PFSK-1 (cell line): Measurements from ENCODE around the gene ANKRD60.

Experiments used
- FOXP2 ChIP-seq: optimal IDR thresholded peaks from 2 replicates; pipeline ENCODE3; 2011; ENCODE audit warnings: borderline replicate concordance, control low read depth, inconsistent platforms; ENCODE audit not compliant: insufficient read depth; ENCODE audit errors: extremely low read length, extremely low read depth
- POLR2AphosphoS5 ChIP-seq: IDR thresholded peaks from 2 replicates; pipeline ENCODE4 v1.6.1; 2012; ENCODE audit warnings: low read depth, mild to moderate bottlenecking, control low read depth, low read length, moderate library complexity
- SIN3A ChIP-seq: IDR thresholded peaks from 2 replicates; pipeline ENCODE4 v1.6.1; 2012; ENCODE audit warnings: mild to moderate bottlenecking, low read length, moderate library complexity, borderline replicate concordance; ENCODE audit not compliant: insufficient read depth
- TAF1 ChIP-seq: IDR thresholded peaks from 2 replicates; pipeline ENCODE4 v1.6.1; 2012; ENCODE audit warnings: low read length, control low read depth, borderline replicate concordance; ENCODE audit not compliant: insufficient read depth
- TF ChIP-seq, protein P1 (sequence below), 2 experiments: IDR thresholded peaks; 2 replicates each; pipeline versions ENCODE4 v1.6.1 to v1.8.0; 2011 to 2012; ENCODE audit warnings: low read depth in 2 of 2, low read length in 2 of 2, control low read depth in 1 of 2, inconsistent platforms in 1 of 2, mild to moderate bottlenecking in 1 of 2, moderate library complexity in 1 of 2; ENCODE audit not compliant: insufficient read depth in 1 of 2

DNA sequence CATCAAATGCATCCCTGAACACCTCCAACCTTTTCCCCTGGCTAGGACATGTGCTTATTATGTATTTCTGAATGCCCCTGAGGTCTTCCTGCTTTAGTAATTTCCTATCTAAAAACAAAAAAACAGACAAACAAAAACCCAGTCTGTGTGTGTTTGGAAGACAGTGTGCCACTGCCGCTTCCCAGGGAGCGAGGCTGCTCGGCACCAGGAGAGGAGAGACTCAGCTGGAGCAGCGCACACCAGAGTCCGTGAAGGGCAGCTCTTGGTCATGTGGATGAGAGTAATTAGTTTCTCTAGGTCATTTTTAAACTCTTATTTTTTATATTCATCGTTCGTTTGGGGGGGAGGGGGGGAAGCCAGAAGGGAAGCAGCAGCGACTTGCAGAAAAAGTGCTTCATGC is 10.0 kb upstream of the ANKRD60 start:
- no peak for TF ChIP-seq SIN3A
- TF ChIP-seq, protein P1, sequence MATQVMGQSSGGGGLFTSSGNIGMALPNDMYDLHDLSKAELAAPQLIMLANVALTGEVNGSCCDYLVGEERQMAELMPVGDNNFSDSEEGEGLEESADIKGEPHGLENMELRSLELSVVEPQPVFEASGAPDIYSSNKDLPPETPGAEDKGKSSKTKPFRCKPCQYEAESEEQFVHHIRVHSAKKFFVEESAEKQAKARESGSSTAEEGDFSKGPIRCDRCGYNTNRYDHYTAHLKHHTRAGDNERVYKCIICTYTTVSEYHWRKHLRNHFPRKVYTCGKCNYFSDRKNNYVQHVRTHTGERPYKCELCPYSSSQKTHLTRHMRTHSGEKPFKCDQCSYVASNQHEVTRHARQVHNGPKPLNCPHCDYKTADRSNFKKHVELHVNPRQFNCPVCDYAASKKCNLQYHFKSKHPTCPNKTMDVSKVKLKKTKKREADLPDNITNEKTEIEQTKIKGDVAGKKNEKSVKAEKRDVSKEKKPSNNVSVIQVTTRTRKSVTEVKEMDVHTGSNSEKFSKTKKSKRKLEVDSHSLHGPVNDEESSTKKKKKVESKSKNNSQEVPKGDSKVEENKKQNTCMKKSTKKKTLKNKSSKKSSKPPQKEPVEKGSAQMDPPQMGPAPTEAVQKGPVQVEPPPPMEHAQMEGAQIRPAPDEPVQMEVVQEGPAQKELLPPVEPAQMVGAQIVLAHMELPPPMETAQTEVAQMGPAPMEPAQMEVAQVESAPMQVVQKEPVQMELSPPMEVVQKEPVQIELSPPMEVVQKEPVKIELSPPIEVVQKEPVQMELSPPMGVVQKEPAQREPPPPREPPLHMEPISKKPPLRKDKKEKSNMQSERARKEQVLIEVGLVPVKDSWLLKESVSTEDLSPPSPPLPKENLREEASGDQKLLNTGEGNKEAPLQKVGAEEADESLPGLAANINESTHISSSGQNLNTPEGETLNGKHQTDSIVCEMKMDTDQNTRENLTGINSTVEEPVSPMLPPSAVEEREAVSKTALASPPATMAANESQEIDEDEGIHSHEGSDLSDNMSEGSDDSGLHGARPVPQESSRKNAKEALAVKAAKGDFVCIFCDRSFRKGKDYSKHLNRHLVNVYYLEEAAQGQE (IDR thresholded peaks at IDR 0.05; ENCODE audit: insufficient read depth in 1 of 2, low read depth in 2 of 2, low read length in 2 of 2): no peak
- TF ChIP-seq TAF1: no peak
- TF ChIP-seq POLR2AphosphoS5: no peak
- no peak for TF ChIP-seq FOXP2
